HAP-1 (cell line): ENCODE data around the gene FRYL.
"Not testable (repeated sequence)": the region's sequence is repeated elsewhere in the genome, so short reads cannot be mapped to it uniquely, and the experiment has no call there.

Experiments used
- DNase-seq, 2 experiments: peaks; one replicate each; pipeline ENCODE4 v3.0.0-alpha.2; 2016 to 2020; ENCODE audit warnings: low spot score in 2 of 2
- H3K27me3 ChIP-seq: fragments of 250-450 bp; sonication (Bioruptor Pico); 2 replicates; pipeline ENCODE4 v1.5.1; 2020; ENCODE audit warnings: low read depth, mild to moderate bottlenecking, moderate library complexity
- H3K36me3 ChIP-seq: fragments of 250-450 bp; sonication (Bioruptor Pico); replicated peaks from 2 replicates; pipeline ENCODE4 v1.5.1; 2020; ENCODE audit warnings: mild to moderate bottlenecking
- H3K4me1 ChIP-seq: fragments of 250-450 bp; sonication (Bioruptor Pico); 2 replicates; pipeline ENCODE4 v1.5.1; 2020; ENCODE audit warnings: mild to moderate bottlenecking
- H3K4me3 ChIP-seq: fragments of 250-450 bp; sonication (Bioruptor Pico); 2 replicates; pipeline ENCODE4 v1.5.1; 2020; ENCODE audit warnings: mild to moderate bottlenecking, moderate library complexity
- H3K9me3 ChIP-seq: fragments of 250-450 bp; sonication (Bioruptor Pico); 2 replicates; pipeline ENCODE4 v1.5.1; 2020; ENCODE audit warnings: mild to moderate bottlenecking, moderate library complexity
- in situ Hi-C: fragments of 300-500 bp; cut with MboI; formaldehyde crosslinking; loops from 3 replicates; pipeline ENCODE4 v1.14.3; 2020; ENCODE audit warnings: low sequenced_read_pairs, inconsistent platforms, mixed read lengths

The FRYL gene

DNA sequence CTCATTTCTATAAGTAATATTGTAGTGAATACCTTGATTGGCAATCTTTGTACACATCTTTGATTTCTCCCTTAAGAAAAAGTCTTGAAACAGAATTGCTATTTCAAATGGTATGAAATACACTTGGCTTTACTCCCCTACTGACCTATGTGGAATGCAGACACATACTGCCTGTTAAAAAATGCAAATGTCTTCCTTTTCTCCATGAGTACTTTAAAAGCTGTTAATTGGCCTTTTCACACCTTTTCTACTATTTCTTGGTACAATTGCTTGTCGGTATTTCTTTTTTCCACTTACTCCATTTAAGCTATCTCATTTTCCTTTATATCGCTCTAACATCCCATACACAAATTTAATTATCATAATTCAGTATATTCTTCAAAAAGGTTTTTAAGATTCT is 87.2 kb downstream of the FRYL start:
- no peak overlapping the region for H3K4me3 ChIP-seq
- H3K4me1 ChIP-seq: peaks cover 27% of the 10 kb centered on the region
- H3K27me3 ChIP-seq: no peaks in the 10 kb centered on the region
- no peaks in the 10 kb centered on the region for H3K9me3 ChIP-seq
- no peak for DNase-seq
- in situ Hi-C loops: no loop called here
- no peaks in the 10 kb centered on the region for H3K36me3 ChIP-seq

DNA sequence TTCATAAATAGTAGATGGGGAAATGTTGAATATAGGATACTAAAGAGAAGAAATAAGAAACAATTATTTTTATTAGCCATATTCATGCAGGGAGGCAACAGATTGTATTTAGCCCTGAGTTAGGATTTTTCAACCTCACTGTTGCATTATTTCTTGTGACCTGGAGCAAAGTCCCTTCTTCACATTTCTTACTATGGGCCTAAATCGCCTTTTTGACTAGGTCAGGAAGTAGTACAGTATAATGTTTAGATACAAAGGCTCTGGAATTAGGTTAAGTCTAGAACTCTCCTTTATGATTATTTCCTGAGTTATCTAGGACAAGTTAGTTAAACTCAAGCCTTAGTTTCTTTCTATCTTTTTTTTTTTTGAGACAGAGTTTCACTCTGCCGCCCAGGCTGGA is 88.0 kb downstream of the FRYL start:
- no peaks in the 10 kb centered on the region for H3K9me3 ChIP-seq
- no peak for DNase-seq
- H3K36me3 ChIP-seq: no peaks in the 10 kb centered on the region
- no peaks in the 10 kb centered on the region for H3K27me3 ChIP-seq
- peaks cover 34% of the 10 kb centered on the region for H3K4me1 ChIP-seq
- in situ Hi-C loops: no loop called here
- no peak overlapping the region for H3K4me3 ChIP-seq

DNA sequence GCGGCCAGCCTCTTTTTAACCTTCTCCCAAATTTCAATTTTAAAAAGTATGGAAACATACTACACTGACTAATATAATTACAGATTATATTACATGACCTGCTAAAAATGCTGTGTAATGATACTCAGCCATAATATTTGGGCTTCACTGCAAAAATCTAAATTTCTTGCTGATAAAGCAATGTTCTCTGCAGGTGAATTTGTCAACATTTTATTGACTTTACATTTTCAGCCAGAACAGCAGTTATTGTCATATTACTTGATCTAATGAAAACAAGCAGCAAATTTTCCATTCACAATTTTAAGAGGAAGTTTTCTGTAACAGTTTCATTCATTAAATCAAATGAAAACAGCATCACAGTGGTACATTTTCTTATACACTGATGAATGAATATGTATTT is 91.1 kb downstream of the FRYL start:
- Histone ChIP-seq H3K27me3 (no peaks in the 10 kb centered on the region), H3K9me3 (no peaks in the 10 kb centered on the region), H3K4me1 (peaks cover 33% of the 10 kb centered on the region), H3K4me3 (no peak overlapping the region), H3K36me3 (no peaks in the 10 kb centered on the region)
- in situ Hi-C loops: no loop called here
- DNase-seq: no peak

DNA sequence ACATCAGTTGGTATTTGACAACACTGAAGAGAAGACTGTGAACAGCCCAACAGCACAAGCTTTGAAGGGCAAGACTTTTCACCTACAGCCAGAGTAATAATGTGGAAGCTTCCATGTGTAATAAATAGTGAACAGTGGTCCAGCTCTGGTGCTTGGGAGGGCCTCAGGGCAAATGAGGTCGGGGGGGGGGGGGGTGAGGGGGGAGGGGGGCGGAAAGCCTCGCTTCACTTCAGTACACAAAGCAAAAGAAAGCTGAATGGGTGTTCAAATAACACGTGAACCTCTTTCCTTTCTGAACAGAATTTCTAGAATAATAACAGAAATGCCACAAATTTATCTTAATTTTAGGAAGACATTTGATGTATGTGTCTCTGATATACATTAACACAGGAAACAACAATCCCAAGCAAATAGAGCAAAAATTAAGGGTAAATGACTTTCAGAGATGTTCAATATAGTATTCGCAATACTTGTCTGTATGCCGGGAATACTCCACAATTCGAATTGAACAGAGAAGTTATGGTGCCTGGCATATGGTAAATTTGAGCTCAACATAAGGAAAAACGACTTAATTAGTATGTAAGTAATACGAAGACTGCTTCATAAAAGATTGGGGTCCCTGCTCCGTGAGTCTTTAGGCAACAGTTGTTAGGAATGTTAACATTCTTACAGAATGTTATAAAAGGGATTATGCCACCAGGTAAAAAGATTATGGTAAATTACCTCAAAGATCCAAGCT is 92.6 kb downstream of the FRYL start:
- no peaks in the 10 kb centered on the region for H3K9me3 ChIP-seq
- in situ Hi-C loops: no loop called here
- peaks cover 27% of the 10 kb centered on the region for H3K4me1 ChIP-seq
- DNase-seq: peak; percentile 24 to 33
- no peaks in the 10 kb centered on the region for H3K36me3 ChIP-seq
- H3K4me3 ChIP-seq: no peak overlapping the region
- no peaks in the 10 kb centered on the region for H3K27me3 ChIP-seq

DNA sequence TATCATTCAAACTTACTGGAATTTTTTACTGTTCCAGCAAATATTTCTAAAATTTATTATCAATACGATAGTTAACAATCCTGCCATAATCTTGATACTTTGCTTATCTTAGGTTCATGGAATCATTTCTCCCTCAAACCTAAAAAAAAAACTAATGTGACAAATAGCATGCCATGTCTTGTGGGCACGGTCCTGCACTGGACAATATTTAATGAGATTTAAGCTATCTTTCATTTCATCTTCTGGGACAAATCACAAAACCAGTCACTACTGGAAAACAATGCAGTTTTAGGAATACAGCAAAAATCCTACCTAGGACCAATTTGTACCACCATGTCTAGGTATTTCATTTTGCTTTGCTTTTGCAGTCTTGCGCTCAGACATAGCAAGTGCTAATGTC is 93.7 kb downstream of the FRYL start:
- H3K27me3 ChIP-seq: no peaks in the 10 kb centered on the region
- no peak for DNase-seq
- peaks cover 24% of the 10 kb centered on the region for H3K4me1 ChIP-seq
- no peak overlapping the region for H3K4me3 ChIP-seq
- no peaks in the 10 kb centered on the region for H3K36me3 ChIP-seq
- in situ Hi-C loops: no loop called here
- H3K9me3 ChIP-seq: no peaks in the 10 kb centered on the region

DNA sequence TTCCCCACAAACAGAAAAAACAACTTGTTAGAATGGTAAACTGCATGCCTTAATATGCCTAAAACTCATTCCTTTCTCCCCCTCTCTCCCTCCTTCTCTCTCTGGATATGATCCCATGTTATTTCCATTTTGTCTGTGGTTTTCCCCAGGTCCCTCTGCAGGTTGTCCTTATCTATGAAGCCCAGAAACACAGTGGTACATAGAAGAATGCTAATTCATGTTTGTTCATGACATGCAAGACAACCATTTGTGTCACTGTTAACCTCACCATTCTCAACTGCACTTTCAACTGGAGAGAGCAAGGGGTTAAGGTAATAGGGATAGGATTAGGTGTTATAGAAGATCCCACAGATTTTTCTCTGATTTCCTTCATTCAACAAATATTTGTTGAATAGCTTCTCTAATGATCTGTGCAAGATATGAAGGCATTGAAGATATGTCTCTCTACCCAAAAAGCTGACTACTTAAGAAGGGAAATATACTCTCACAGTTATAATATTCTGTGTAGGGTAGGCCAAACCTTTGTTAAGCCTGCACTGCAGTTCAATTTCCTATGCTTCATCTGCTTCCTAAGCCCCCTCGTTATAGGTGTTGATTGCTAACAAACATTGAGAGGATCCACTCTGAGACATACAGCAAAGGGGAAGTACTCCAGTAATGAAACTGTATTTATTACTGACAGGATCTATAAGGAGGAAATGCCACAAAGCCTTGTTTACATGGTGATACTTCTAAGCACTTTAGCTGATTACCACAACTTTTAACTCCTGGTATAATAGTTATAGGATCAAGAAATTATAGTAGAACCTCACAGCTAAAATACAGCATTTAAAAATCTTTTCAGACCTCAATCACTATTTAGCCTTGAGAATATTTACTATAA is 96.1 kb downstream of the FRYL start:
- H3K27me3 ChIP-seq: no peaks in the 10 kb centered on the region
- no peaks in the 10 kb centered on the region for H3K36me3 ChIP-seq
- peaks cover 15% of the 10 kb centered on the region for H3K4me1 ChIP-seq
- no peak for DNase-seq
- no peaks in the 10 kb centered on the region for H3K9me3 ChIP-seq
- in situ Hi-C loops: no loop called here
- no peak overlapping the region for H3K4me3 ChIP-seq

DNA sequence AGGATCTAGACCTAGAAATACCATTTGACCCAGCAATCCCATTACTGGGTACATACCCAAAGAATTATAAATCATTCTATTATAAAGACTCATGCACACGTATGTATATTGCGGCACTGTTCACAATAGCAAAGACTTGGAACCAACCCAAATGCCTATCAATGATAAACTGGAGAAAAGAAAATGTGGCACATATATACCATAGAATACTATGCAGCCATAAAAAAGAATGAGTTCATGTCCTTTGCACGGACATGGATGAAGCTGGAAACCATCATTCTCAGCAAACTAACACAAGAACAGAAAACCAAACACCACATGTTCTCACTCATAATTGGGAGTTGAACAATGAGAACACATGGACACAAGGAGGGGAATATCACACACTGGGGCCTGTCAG is 97.2 kb downstream of the FRYL start:
- H3K4me3 ChIP-seq, H3K36me3 ChIP-seq, H3K27me3 ChIP-seq, H3K9me3 ChIP-seq, DNase-seq, in situ Hi-C loops: not testable (repeated sequence)
- peaks cover 10% of the 10 kb centered on the region for H3K4me1 ChIP-seq

DNA sequence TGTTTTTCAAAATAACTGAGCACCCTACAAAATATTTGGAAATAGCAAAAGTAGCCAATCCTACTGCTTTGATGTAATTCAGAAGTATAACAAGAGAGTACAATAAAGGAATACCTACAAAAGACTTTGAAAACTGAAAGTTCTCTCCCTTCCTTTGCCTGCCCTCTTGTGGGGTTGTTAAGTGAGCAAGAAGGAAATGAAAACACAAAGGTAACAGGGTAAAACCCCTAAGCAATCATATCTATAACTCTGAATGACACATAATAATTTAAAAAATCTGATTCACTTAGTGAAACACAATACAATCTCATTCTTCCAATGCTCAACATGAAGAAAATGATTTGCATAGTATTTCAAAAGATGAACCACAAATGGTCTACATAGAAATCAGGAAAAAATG is 98.2 kb downstream of the FRYL start:
- DNase-seq: no peak
- peaks cover 2% of the 10 kb centered on the region for H3K4me1 ChIP-seq
- no peaks in the 10 kb centered on the region for H3K36me3 ChIP-seq
- no peaks in the 10 kb centered on the region for H3K27me3 ChIP-seq
- in situ Hi-C loops: no loop called here
- H3K4me3 ChIP-seq: no peak overlapping the region
- no peaks in the 10 kb centered on the region for H3K9me3 ChIP-seq

DNA sequence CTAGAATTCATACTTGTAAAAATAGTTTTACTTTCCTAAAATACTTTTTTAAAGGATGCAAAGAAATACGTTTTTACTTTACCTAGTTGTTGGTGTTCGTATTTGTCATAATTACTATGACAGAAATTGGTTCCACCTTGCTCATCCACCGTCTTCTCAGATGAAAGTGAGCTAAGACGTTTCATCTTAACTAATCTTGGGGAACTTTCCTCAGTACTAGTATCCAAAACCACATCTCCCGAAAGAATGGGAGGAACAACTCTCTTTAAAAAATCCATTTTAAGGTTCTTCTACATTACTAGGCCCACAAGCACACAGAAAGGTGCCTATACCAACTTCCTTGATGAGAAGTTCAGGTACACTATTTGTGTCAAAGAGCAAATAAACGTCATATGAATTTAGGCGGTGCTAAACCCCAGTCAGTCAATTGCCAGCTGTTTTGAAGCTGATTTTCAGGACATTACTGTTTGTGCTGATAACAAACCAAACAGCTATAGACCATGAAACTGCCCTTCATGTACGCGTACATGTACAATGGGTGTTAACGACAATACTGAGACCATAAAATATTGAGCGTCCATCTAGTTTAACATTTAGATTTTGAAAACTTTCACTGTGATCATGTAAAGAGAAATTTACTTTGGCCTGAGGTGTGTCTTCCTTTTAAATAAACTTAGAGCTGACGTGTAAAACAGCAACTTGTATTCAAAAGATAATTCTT is 99.1 kb downstream of the FRYL start:
- no peak for DNase-seq
- H3K4me1 ChIP-seq: no peaks in the 10 kb centered on the region
- in situ Hi-C loops: no loop called here
- H3K9me3 ChIP-seq: no peaks in the 10 kb centered on the region
- H3K27me3 ChIP-seq: no peaks in the 10 kb centered on the region
- H3K36me3 ChIP-seq: no peaks in the 10 kb centered on the region
- no peak overlapping the region for H3K4me3 ChIP-seq

DNA sequence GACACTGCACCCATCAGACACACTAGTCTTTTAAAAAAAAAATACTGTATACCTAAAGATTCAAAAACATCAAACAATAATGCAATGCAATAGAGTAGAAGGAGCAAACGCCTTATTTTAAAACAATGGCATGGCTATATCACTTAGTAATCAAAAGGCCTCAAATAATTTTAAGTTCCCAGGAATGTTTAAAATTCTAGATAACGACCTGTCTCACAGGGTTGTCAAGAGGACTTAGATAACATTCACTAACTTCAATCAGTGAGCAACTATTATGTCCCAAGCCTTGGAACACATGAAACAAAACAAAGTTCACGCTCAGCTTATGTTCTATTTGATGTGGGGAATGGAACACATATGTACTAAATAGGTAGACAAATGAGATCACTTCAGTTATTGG is 106.5 kb downstream of the FRYL start:
- no peaks in the 10 kb centered on the region for H3K9me3 ChIP-seq
- no peak for DNase-seq
- peaks cover 5% of the 10 kb centered on the region for H3K4me1 ChIP-seq
- H3K27me3 ChIP-seq: no peaks in the 10 kb centered on the region
- in situ Hi-C loops: no loop called here
- no peak overlapping the region for H3K4me3 ChIP-seq
- no peaks in the 10 kb centered on the region for H3K36me3 ChIP-seq

DNA sequence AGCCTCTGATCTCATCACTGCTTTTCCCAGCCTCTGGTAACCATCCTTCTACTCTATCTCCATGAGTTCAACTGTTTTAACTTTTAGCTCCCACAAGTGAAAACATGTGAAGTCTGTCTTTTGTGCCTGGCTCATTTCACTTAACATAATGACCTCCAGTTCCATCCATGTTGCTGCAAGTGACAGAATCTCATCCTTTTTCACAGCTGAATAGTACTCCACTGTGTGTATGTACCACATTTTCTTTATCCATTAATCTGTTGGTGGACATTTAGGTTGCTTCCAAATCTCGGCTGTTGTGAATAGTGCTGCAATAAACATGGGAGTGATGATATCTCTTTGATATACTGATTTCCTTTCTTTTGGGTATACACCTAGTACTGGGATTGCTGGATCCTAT is 109.5 kb downstream of the FRYL start:
- peaks cover 5% of the 10 kb centered on the region for H3K4me1 ChIP-seq
- no peaks in the 10 kb centered on the region for H3K36me3 ChIP-seq
- H3K4me3 ChIP-seq: no peak overlapping the region
- DNase-seq: no peak
- H3K9me3 ChIP-seq: no peaks in the 10 kb centered on the region
- in situ Hi-C loops: no loop called here
- H3K27me3 ChIP-seq: no peaks in the 10 kb centered on the region

DNA sequence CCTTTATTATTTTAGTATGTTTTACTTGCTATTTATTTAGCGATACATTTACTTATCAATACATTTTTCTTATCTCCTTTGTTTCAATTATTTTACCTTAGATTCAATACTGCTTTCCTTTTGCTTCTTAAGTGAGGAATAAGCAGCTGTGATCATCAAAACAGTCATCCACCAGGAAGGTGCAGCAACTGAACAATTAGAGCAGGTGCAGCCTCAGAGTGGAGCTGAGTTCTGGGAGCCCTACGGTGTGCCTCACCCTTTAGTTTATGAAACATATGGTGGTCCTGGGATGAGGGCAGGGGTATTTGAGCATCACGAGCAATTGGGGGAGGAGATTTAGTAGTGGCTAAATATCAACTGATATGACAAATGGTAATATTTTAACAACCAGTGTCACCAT is 111.0 kb downstream of the FRYL start:
- no peaks in the 10 kb centered on the region for H3K27me3 ChIP-seq
- H3K9me3 ChIP-seq: no peaks in the 10 kb centered on the region
- peaks cover 5% of the 10 kb centered on the region for H3K4me1 ChIP-seq
- no peak overlapping the region for H3K4me3 ChIP-seq
- in situ Hi-C loops: no loop called here
- no peaks in the 10 kb centered on the region for H3K36me3 ChIP-seq
- no peak for DNase-seq

DNA sequence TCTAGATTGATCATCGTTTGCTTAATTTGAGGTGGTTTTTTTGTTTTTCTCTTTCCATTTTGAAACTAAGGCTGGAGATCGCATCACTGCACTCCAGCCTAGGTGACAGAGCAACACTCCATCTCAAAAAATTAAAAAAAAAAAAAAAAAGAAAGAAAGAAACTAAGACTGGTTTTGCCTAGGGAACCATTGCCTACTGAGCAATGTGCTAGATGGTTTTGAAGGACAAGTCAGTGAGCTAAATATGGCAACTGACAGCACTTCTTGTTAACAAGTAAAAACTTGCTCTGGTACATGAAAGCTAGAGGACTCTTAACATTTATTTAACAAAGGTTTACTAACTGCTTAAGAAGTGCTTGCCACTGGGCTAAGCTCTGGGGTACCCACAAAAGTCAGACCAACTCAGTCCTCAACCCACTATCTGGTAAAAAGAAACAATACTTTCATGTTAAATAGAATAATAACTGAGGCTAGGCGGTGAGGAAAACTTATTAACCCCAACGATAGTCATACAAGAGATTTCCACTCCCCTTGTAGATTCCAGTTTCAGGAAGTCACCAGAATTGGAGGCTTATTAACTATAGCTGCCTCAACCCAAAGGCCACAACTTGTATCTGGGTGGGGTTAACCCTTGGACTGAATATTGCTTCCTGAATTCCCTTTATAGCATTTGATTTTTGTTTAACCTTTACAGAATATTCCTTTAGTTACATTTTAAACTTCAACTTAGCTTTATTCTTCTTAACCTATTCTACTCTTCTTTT is 111.6 kb downstream of the FRYL start:
- H3K4me1 ChIP-seq: peaks cover 5% of the 10 kb centered on the region
- in situ Hi-C loops: no loop called here
- no peak for DNase-seq

More for the DNA sequence above, 111.6 kb downstream of the FRYL start:
- no peaks in the 10 kb centered on the region for H3K36me3 ChIP-seq
- H3K9me3 ChIP-seq: no peaks in the 10 kb centered on the region
- no peaks in the 10 kb centered on the region for H3K27me3 ChIP-seq
- H3K4me3 ChIP-seq: no peak overlapping the region
